ENCODE data around the gene SSBP2. TPM values are rescaled to one million over a fixed set of nuclear protein-coding genes. Genes with fewer than 3 reads are reported as not detected.

SSBP2 gene
- total and polyA plus RNA-seq, 4 donors = 17.2 to 99.9 (median 27.3) TPM

DNA sequence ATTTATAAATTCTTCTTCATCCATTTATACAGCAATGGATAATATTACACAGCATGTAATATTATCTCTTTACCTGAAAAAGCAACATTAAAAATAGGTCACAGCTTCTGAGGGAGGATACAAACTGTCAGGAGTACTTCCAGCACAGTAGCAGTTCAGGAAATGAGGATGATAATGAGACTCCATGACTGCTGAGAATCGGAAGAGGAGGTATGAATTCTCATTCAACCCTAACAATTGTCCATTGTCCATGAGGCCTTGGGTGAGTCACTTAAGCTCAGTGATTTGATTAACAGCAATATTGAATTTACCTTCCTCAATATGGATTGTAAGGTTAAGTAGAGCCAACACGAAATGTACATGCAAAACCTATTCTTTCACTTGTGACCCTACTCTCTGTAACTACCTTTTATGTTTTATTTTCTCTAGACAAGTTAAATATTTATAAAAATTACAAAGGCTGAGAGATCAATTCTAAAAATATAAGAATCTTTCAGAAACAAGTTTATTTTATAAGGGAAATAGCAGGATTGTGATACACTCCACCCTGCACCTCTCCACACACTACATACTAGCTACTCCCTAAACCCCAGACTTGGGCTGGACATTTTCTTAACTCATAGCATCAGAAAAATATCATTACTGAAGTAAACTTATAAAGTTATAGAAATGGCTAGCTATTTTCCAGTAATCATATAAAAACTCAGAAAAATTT lies 197.9 kb downstream of the SSBP2 start:
- 78% methylated on average over 2 of the region's 2 CpGs for WGBS, 2 donors
- TF ChIP-seq, protein P1, sequence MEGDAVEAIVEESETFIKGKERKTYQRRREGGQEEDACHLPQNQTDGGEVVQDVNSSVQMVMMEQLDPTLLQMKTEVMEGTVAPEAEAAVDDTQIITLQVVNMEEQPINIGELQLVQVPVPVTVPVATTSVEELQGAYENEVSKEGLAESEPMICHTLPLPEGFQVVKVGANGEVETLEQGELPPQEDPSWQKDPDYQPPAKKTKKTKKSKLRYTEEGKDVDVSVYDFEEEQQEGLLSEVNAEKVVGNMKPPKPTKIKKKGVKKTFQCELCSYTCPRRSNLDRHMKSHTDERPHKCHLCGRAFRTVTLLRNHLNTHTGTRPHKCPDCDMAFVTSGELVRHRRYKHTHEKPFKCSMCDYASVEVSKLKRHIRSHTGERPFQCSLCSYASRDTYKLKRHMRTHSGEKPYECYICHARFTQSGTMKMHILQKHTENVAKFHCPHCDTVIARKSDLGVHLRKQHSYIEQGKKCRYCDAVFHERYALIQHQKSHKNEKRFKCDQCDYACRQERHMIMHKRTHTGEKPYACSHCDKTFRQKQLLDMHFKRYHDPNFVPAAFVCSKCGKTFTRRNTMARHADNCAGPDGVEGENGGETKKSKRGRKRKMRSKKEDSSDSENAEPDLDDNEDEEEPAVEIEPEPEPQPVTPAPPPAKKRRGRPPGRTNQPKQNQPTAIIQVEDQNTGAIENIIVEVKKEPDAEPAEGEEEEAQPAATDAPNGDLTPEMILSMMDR (IDR thresholded peaks at IDR 0.05; ENCODE audit: control extremely low read depth, extremely low read depth) = no peak
- H3K27ac ChIP-seq (ENCODE audit: low read depth in 1 of 2, low read length in 1 of 2) = no peak overlapping the region
- H3K4me3 ChIP-seq = no peak overlapping the region
- ATAC-seq (ENCODE audit: insufficient read depth, low FRiP score) (no peak), DNase-seq (no peak)
- no peaks in the 10 kb centered on the region for H3K27me3 ChIP-seq (ENCODE audit: control insufficient read depth in 3 of 3, insufficient read depth in 3 of 3, low read length in 2 of 3)
- H3K36me3 ChIP-seq (ENCODE audit: control insufficient read depth in 4 of 4, insufficient read depth in 4 of 4, low read length in 4 of 4) = peaks cover 0 to 4% (median 2%) of the 10 kb centered on the region in 4 donors
- no peak overlapping the region for H3K9ac ChIP-seq (ENCODE audit: insufficient read depth in 1 of 2, low read length in 2 of 2)
- H3K9me3 ChIP-seq (ENCODE audit: control insufficient read depth in 4 of 4, insufficient read depth in 3 of 4, low read length in 3 of 4) = no peaks in the 10 kb centered on the region
- peaks cover 0 to 4% (median 0%) of the 10 kb centered on the region in 5 donors for H3K4me1 ChIP-seq (ENCODE audit: control insufficient read depth in 5 of 5, insufficient read depth in 5 of 5, low read length in 5 of 5)

- WGBS, 2 donors = 89 to 91% methylated on average over 7 of the region's 7 CpGs
- no peak overlapping the region for H3K4me3 ChIP-seq
These were observed 201.8 kb downstream of the SSBP2 start for GRCh38 chr5:81549123-81549522.

DNA sequence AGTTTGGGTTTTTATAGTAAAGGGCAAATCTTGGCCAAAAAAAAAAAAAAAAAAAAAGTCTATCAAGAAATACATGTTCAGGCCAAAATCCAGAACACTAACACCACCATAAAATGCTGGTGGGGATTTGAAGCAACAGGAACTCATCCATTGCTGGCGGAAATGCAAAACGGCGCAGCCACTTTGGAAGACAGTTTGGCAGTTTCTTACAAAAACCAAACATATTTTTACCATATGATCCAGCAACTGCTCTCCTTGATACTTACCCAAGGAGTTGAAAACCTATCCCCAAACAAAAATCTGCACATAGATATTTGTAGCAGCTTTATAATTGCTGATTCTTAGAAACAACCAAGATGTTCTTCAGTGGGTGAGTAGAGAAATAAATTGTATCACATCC lies 203.9 kb downstream of the SSBP2 start:
- TF ChIP-seq, protein P1 (IDR thresholded peaks at IDR 0.05; ENCODE audit: control extremely low read depth, extremely low read depth) = no peak
- no peak for ATAC-seq (ENCODE audit: insufficient read depth, low FRiP score)
- Histone ChIP-seq H3K4me1 (ENCODE audit: control insufficient read depth in 5 of 5, insufficient read depth in 5 of 5, low read length in 5 of 5) (peaks cover 0 to 1% (median 0%) of the 10 kb centered on the region in 5 donors), H3K27ac (ENCODE audit: low read depth in 1 of 2, low read length in 1 of 2) (no peak overlapping the region), H3K9me3 (ENCODE audit: control insufficient read depth in 4 of 4, insufficient read depth in 3 of 4, low read length in 3 of 4) (no peaks in the 10 kb centered on the region), H3K36me3 (ENCODE audit: control insufficient read depth in 4 of 4, insufficient read depth in 4 of 4, low read length in 4 of 4) (peaks cover 0 to 4% (median 1%) of the 10 kb centered on the region in 4 donors), H3K4me3 (no peak overlapping the region), H3K9ac (ENCODE audit: insufficient read depth in 1 of 2, low read length in 2 of 2) (no peak overlapping the region), H3K27me3 (ENCODE audit: control insufficient read depth in 3 of 3, insufficient read depth in 3 of 3, low read length in 2 of 3) (no peaks in the 10 kb centered on the region)
- 95 to 98% methylated on average over 3 of the region's 3 CpGs for WGBS, 2 donors
- no peak for DNase-seq

More at GRCh38 chr5:81549123-81549522, 201.8 kb downstream of the SSBP2 start:
- ATAC-seq (ENCODE audit: insufficient read depth, low FRiP score) (no peak), DNase-seq (no peak)
- Histone ChIP-seq H3K36me3 (ENCODE audit: control insufficient read depth in 4 of 4, insufficient read depth in 4 of 4, low read length in 4 of 4) (peaks cover 0 to 4% (median 1%) of the 10 kb centered on the region in 4 donors), H3K27me3 (ENCODE audit: control insufficient read depth in 3 of 3, insufficient read depth in 3 of 3, low read length in 2 of 3) (no peaks in the 10 kb centered on the region), H3K27ac (ENCODE audit: low read depth in 1 of 2, low read length in 1 of 2) (no peak overlapping the region), H3K4me1 (ENCODE audit: control insufficient read depth in 5 of 5, insufficient read depth in 5 of 5, low read length in 5 of 5) (peaks cover 0 to 4% (median 0%) of the 10 kb centered on the region in 5 donors), H3K9ac (ENCODE audit: insufficient read depth in 1 of 2, low read length in 2 of 2) (no peak overlapping the region), H3K9me3 (ENCODE audit: control insufficient read depth in 4 of 4, insufficient read depth in 3 of 4, low read length in 3 of 4) (no peaks in the 10 kb centered on the region)
- TF ChIP-seq, protein P1 (IDR thresholded peaks at IDR 0.05; ENCODE audit: control extremely low read depth, extremely low read depth) = no peak

Measured in lung (tissue), 12 donors.